IPS DF 6.9 (cell line): ENCODE measurements around the gene LDB2.

Experiments
- DNase-seq: peaks from one replicate; pipeline ENCODE4 v3.0.0-alpha.2; 2013; ENCODE audit warnings: low read depth, low spot score
- H3K27ac ChIP-seq: one replicate; pipeline ENCODE4 v1.5.1; 2013; ENCODE audit warnings: low read length, control low read depth
- H3K27me3 ChIP-seq: 2 replicates; pipeline ENCODE4 v1.6.1; 2013; ENCODE audit warnings: mild to moderate bottlenecking, low read length; ENCODE audit not compliant: control insufficient read depth, insufficient read depth
- H3K36me3 ChIP-seq: 2 replicates; pipeline ENCODE4 v1.6.1; 2013; ENCODE audit warnings: low read length; ENCODE audit not compliant: control insufficient read depth, insufficient read depth
- H3K4me1 ChIP-seq: 2 replicates; pipeline ENCODE4 v1.6.1; 2013; ENCODE audit warnings: low read length; ENCODE audit not compliant: control insufficient read depth, insufficient read depth
- H3K4me3 ChIP-seq: 2 replicates; pipeline ENCODE4 v1.5.1; 2013; ENCODE audit warnings: mild to moderate bottlenecking, low read length
- H3K9me3 ChIP-seq: 2 replicates; pipeline ENCODE4 v1.6.1; 2013; ENCODE audit warnings: low read length, inconsistent platforms; ENCODE audit not compliant: control insufficient read depth, insufficient read depth
- WGBS: extraction: QIAGEN DNeasy Blood & Tissue Kit; methylation state at CpG from one replicate; pipeline ENCODE4 v1.1.7; 2013; ENCODE audit warnings: mixed read lengths, missing lambda C conversion rate; ENCODE audit not compliant: insufficient read length, insufficient coverage; 5-methylcytosine and 5-hydroxymethylcytosine counted together

Gene LDB2

DNA sequence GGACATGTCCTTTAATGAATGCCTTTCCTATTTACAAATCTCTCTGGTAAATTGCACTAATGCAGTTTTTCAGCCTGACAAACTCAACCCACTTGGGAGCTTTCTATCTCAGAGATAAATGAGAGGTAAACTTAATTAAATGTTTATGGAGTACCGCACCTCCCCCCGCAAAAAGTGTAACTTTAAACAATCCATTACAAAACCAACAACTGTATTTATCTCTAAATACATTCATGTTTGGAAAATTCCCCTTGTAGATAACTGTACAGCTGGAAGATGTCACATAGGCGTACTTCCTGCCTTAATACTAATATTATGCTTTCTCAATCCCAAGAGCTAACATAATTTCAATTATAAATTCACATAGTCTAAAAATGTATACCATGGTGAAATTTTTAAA, 215.5 kb downstream of the LDB2 start:
- Histone ChIP-seq H3K9me3 (no peaks in the 10 kb centered on the region), H3K36me3 (no peaks in the 10 kb centered on the region), H3K4me1 (no peaks in the 10 kb centered on the region), H3K27ac (no peak overlapping the region), H3K4me3 (no peak overlapping the region), H3K27me3 (no peaks in the 10 kb centered on the region)
- DNase-seq: no peak
- no CpG with 5 or more reads among the region's 3 CpGs for WGBS

DNA sequence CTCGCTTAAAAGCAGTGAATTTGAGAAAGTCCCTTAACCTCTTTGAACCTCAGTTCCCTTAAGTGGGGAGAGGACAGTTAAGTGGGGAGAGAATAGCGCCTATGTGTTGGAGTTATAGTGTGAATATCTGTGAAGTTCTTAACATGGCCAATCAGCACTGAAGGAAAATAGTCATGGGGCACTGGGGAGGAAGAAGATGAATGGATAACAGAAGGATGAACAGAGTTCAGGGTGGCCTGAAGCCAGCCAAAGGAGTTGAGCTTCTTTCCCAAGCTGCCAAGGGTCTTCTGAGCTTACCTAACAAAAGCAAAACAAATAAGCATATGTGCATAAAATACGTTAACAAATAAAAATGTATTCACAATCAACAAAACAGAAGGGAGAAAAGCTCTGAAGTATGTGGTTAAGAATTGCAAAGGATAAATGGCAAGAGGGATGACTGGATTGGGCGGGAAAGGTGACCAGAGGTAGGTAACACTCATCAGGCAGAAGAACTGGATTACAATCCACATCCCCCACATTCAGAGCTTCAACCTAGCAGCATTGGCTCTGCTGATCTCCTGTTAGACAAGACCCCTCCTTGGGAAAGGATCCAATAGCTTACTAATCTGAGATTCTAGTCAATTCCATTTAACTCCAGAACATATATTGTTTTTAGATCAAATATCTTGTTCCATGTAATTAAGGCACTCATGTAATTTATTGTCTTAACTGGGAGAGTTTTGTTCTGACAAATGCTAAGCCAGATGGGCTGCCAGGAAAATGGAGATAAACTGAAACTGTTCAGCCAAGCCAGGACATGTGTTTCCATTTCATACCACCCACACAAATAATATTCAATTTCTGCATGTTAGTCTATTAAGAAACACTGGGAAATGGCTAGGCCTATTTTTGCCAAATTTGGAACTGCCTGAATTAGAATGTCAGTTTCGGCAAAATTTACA, 221.2 kb downstream of the LDB2 start:
- Histone ChIP-seq H3K27ac (no peak overlapping the region), H3K27me3 (no peaks in the 10 kb centered on the region), H3K4me3 (no peak overlapping the region), H3K9me3 (no peaks in the 10 kb centered on the region), H3K4me1 (no peaks in the 10 kb centered on the region), H3K36me3 (no peaks in the 10 kb centered on the region)
- no peak for DNase-seq
- WGBS: no CpG with 5 or more reads among the region's 5 CpGs

DNA sequence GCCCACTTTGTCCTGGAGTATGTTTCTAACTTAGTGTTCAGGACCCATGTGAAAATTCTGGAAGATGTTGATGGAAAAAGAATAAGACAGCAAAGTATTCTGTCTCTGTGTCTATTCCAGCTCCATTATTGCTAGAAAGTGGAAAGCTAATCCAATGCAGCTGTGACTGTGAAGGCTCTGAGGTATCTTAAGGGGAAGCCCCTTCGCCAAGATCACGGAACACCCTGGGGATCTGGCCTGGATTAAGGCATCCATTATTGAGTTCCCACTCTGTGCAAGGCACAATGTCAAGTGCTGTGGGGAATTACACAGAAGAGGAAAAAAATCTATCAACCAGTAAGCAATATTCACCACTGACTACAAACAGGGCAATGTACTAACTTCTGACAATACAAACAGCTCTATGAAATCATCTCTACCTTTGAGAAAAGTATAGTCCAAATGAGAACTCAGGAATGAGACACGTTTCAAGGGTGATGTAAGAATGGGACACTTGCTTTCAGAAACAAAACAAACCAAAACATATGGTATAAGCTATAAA, 222.1 kb downstream of the LDB2 start:
- no peaks in the 10 kb centered on the region for H3K36me3 ChIP-seq
- WGBS: no CpG with 5 or more reads among the region's 3 CpGs
- no peak overlapping the region for H3K4me3 ChIP-seq
- H3K9me3 ChIP-seq: no peaks in the 10 kb centered on the region
- no peaks in the 10 kb centered on the region for H3K27me3 ChIP-seq
- no peak overlapping the region for H3K27ac ChIP-seq
- DNase-seq: no peak
- H3K4me1 ChIP-seq: no peaks in the 10 kb centered on the region

DNA sequence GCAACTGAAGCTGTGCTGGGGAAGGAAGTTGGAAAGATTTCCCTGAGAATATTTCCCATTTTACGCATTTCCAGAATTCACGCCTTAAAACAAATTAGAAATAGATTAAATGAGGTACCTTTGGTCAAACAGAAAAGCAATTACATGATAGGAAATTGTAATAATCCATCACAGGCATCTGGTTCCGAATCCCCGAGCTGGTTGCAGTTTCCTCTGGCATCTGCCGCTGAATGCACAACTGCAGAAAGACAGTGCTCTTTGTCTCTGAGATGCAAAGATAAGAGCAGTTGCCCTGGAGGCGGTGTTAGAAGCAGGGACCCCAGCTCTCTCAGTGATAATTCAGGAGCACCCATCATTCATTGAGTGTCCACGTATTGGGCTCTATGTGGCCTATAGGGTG, 224.4 kb downstream of the LDB2 start:
- no peak overlapping the region for H3K4me3 ChIP-seq
- no peak overlapping the region for H3K27ac ChIP-seq
- H3K27me3 ChIP-seq: no peaks in the 10 kb centered on the region
- H3K9me3 ChIP-seq: no peaks in the 10 kb centered on the region
- no peak for DNase-seq
- H3K4me1 ChIP-seq: no peaks in the 10 kb centered on the region
- WGBS: no CpG with 5 or more reads among the region's 7 CpGs
- H3K36me3 ChIP-seq: no peaks in the 10 kb centered on the region

DNA sequence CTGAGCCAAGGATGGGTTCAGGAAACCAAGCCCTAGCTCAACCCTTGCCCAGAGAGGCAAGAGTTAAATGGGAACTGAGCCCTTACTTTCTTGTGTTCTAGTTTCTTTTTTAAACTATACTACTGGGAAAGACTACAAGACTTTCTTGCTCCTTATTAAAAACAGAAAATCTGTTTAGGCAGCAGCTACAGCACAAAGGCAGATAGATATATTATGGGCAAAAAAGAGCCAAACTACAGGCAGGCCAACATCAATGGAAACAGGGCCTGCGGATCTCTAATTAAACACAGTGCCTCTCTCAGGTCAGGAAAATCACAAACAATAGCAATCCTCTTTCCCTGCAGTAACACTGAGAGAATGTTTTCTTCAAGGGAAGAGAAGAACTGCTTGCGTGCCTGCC, 226.0 kb downstream of the LDB2 start:
- DNase-seq: no peak
- WGBS: no CpG with 5 or more reads among the region's 2 CpGs
- no peaks in the 10 kb centered on the region for H3K9me3 ChIP-seq
- no peaks in the 10 kb centered on the region for H3K27me3 ChIP-seq
- no peak overlapping the region for H3K4me3 ChIP-seq
- no peak overlapping the region for H3K27ac ChIP-seq
- no peaks in the 10 kb centered on the region for H3K4me1 ChIP-seq
- H3K36me3 ChIP-seq: no peaks in the 10 kb centered on the region

DNA sequence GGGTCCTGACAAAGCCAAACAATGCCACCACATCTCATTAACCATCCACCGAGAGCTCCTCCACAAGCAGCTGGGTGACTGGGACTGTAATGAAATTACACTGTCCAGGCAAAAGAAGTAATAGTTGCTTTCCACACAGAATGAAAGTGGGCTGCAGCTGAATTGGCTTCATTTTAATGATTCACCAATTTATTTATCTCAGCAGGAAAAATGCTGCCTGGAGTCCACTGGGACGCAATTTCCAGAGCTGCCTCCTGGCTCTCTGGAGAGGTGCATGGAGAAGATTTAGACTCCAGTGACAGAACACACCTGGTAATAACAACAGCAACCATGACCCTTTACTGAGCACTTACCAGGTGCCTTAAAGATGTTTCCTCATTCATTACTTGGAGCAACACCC, 226.7 kb downstream of the LDB2 start:
- no CpG with 5 or more reads among the region's 2 CpGs for WGBS
- DNase-seq: no peak
- no peak overlapping the region for H3K27ac ChIP-seq
- H3K4me3 ChIP-seq: no peak overlapping the region
- H3K4me1 ChIP-seq: no peaks in the 10 kb centered on the region
- H3K36me3 ChIP-seq: no peaks in the 10 kb centered on the region
- H3K27me3 ChIP-seq: no peaks in the 10 kb centered on the region
- no peaks in the 10 kb centered on the region for H3K9me3 ChIP-seq

DNA sequence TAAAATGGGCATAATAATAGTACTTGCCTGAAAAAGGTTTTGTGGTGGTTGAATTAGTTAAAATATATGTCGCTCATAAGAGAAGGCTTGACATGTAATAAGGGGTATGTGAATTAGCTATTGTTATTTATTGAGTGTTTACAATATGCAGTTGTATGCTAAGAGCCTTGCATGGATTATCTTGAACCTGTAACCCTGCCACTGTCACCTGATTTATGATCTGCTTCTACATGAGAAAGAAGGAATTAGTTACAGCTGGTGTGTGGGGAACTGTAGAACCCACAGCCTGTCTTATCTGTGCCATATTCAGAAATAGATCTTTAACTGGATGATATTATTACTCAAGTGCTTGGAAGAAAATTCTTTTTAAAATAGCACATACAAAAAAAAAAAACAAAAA, 227.7 kb downstream of the LDB2 start:
- H3K27ac ChIP-seq: no peak overlapping the region
- no peaks in the 10 kb centered on the region for H3K9me3 ChIP-seq
- H3K36me3 ChIP-seq: no peaks in the 10 kb centered on the region
- H3K4me3 ChIP-seq: no peak overlapping the region
- H3K4me1 ChIP-seq: no peaks in the 10 kb centered on the region
- WGBS: 100% methylated on average over 1 of the region's 1 CpG
- no peak for DNase-seq
- no peaks in the 10 kb centered on the region for H3K27me3 ChIP-seq

DNA sequence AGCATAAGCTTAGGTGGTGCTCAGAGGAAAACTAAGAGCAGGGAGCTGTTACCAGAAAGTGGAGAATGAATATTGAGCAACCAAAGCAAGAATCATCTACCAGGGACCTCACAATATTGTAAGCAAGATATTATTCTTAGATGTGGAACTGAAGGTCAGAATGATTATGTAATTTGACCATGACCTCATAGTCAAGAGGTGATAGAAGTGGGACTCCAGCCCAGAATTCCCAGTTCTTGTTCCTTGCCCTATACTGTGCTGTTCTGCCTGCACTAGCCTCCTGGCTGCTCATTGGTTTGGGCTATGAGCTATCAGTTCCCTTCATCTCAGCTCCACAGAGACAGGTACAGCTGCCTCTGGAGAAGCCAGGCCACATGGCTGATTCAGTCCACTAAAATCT, 229.4 kb downstream of the LDB2 start:
- Histone ChIP-seq H3K4me1 (no peaks in the 10 kb centered on the region), H3K36me3 (no peaks in the 10 kb centered on the region), H3K9me3 (no peaks in the 10 kb centered on the region), H3K27ac (no peak overlapping the region), H3K27me3 (no peaks in the 10 kb centered on the region), H3K4me3 (no peak overlapping the region)
- DNase-seq: no peak

DNA sequence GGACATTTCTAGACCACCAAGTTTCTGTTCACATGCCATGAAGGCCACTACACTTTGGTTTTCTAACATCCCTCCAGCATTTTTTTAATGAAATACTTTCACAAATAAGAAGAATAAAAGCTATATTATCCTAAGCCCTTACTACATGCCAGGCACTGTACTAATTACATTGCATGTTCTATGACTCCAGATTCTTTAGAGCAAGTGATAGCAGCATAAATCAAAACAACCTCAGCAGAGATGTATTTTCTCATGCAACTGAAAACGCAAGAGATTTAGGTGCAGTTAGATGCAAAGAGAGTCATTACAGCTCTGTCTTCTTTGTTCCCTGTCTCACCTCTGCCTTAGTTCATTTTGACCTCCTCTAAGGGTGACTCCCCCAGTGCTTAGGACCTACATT, 230.0 kb downstream of the LDB2 start:
- H3K4me1 ChIP-seq: no peaks in the 10 kb centered on the region
- WGBS: no CpG with 5 or more reads among the region's 1 CpG
- H3K27ac ChIP-seq: no peak overlapping the region
- no peaks in the 10 kb centered on the region for H3K36me3 ChIP-seq
- DNase-seq: no peak
- H3K4me3 ChIP-seq: no peak overlapping the region
- H3K27me3 ChIP-seq: no peaks in the 10 kb centered on the region
- H3K9me3 ChIP-seq: no peaks in the 10 kb centered on the region

DNA sequence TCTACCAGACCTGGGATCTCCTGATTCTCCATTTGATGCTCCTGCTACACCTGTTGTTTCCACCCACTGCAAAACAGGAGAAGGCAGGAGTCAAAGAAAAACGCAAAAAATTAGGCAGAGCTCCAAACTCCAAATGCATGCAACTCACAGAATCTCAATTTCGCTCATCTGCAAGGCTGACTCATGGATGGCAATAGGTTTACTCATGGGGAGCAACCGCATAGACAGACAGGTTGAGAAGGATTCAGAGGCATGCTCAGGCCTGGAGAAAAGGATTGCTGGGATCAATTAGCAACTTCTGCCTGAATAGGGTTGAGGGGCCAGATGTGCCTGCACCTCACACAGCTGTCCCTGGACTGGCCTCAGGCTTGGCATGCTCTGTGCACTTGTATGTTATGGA, 231.0 kb downstream of the LDB2 start:
- WGBS: no CpG with 5 or more reads among the region's 3 CpGs
- Histone ChIP-seq H3K27ac (no peak overlapping the region), H3K36me3 (no peaks in the 10 kb centered on the region; the same call in 1 of the 2 replicates), H3K9me3 (no peaks in the 10 kb centered on the region), H3K27me3 (no peaks in the 10 kb centered on the region), H3K4me3 (no peak overlapping the region), H3K4me1 (no peaks in the 10 kb centered on the region)
- no peak for DNase-seq
